ENCODE data around the gene SPOUT1. TPM values are rescaled to one million over a fixed set of nuclear protein-coding genes. Genes with fewer than 3 reads are reported as not detected.
A peak's percentile ranks its signal among the peaks of the same experiment; 100 is the strongest.

Gene SPOUT1
- total and polyA plus RNA-seq, 2 of the 13 experiments (the other 11 are each of a cell fraction or from before 2014, with no cell fraction given): 39.0 to 45.8 TPM

DNA sequence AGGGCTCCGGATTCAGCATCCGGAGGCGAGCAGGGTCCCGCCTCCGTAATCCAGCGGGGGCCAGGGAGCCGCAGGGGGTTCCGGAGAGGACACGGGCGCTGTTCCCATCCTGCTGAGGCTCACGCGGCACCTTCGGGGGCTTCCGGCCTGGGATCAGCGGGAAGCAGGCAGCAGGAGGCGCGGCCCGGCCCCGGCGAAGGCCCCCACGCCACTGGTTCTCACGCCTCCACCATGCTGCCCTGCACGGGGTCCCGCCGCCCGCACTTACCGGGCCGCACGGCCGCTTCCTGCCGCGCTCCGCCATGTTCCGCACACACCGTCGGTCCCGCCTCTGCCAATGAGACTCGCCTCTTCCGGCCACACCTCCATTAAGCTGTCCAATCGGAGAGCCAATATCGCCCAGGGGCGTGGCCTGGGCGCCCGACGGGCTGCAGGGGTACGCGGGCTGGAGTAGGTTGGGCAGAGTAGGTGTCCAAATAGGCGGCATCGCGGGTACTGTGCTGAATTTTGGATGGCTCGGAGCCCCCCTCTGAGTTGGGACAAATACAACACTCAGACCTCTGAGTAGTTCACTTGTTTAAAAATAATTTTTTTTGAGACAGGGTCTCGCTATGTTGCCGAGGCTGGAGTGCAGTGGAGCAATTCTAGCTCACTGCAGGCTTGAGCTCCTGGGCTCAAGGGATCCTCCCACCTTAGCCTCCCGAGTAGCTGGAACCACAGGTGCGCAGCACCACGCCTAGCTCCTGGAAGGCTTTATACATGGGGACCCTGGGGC is at the start of gene SPOUT1 (continued):
- no peak; the same call in 1 of the 2 replicates for TF ChIP-seq ZSCAN25 (CRISPR knock-in tag; IDR thresholded peaks at IDR 0.05)
- no peak for TF ChIP-seq ZNF567 (CRISPR knock-in tag; IDR thresholded peaks at IDR 0.05; ENCODE audit: borderline replicate concordance)
- peak; percentile 80; the same call in 1 of the 2 replicates for TF ChIP-seq ZNF547 (CRISPR knock-in tag; IDR thresholded peaks at IDR 0.05)
- TF ChIP-seq, protein P1, sequence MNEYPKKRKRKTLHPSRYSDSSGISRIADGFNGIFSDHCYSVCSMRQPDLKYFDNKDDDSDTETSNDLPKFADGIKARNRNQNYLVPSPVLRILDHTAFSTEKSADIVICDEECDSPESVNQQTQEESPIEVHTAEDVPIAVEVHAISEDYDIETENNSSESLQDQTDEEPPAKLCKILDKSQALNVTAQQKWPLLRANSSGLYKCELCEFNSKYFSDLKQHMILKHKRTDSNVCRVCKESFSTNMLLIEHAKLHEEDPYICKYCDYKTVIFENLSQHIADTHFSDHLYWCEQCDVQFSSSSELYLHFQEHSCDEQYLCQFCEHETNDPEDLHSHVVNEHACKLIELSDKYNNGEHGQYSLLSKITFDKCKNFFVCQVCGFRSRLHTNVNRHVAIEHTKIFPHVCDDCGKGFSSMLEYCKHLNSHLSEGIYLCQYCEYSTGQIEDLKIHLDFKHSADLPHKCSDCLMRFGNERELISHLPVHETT (CRISPR knock-in tag; conservative IDR thresholded peaks at IDR 0.05): no peak; the same call in 1 of the 2 replicates
- TF ChIP-seq, protein P2, sequence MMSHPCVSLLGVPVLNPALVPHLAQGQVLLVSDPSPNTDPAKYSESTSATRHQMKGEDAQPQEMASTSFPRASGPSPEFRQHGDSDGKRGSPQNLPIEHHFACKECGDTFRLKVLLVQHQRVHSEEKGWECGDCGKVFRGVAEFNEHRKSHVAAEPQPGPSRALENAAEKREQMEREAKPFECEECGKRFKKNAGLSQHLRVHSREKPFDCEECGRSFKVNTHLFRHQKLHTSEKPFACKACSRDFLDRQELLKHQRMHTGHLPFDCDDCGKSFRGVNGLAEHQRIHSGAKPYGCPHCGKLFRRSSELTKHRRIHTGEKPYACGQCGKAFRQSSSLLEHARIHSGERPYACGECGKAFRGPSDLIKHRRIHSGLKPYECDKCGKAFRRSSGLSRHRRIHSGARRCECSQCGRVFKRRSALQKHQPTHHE (CRISPR knock-in tag; IDR thresholded peaks at IDR 0.05; ENCODE audit: borderline replicate concordance): peak; percentile 49; the same call in 1 of the 2 replicates
- peak; percentile 74 for TF ChIP-seq CBX1 (IDR thresholded peaks at IDR 0.05; ENCODE audit: low read depth)
- TF ChIP-seq, protein P3, sequence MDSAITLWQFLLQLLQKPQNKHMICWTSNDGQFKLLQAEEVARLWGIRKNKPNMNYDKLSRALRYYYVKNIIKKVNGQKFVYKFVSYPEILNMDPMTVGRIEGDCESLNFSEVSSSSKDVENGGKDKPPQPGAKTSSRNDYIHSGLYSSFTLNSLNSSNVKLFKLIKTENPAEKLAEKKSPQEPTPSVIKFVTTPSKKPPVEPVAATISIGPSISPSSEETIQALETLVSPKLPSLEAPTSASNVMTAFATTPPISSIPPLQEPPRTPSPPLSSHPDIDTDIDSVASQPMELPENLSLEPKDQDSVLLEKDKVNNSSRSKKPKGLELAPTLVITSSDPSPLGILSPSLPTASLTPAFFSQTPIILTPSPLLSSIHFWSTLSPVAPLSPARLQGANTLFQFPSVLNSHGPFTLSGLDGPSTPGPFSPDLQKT (CRISPR knock-in tag; IDR thresholded peaks at IDR 0.05; ENCODE audit: borderline replicate concordance): no peak
- TF ChIP-seq USF2 (IDR thresholded peaks at IDR 0.05; ENCODE audit: low read depth, low read length): no peak
- no peak for TF ChIP-seq USF2 (CRISPR knock-in tag; IDR thresholded peaks at IDR 0.05; ENCODE audit: borderline replicate concordance)
- no peak for TF ChIP-seq HMGA1 (CRISPR knock-in tag; conservative IDR thresholded peaks at IDR 0.05)
- no peak for TF ChIP-seq CENPBD1 (CRISPR knock-in tag; IDR thresholded peaks at IDR 0.05; ENCODE audit: borderline replicate concordance, low read depth)
- peak; percentile 86 for TF ChIP-seq GATAD1 (CRISPR knock-in tag; IDR thresholded peaks at IDR 0.05)
- no peak for TF ChIP-seq TERF1 (CRISPR knock-in tag; IDR thresholded peaks at IDR 0.05)
- 0 out of 2 replicates have a peak, but pooled peaks have one; percentile 51 for TF ChIP-seq ZNF691 (CRISPR knock-in tag; IDR thresholded peaks at IDR 0.05; ENCODE audit: borderline replicate concordance, low read depth)
- peak; percentile 66; the same call in 1 of the 2 replicates for TF ChIP-seq ZNF580 (CRISPR knock-in tag; IDR thresholded peaks at IDR 0.05; ENCODE audit: borderline replicate concordance, low read depth)
- TF ChIP-seq FOXP1 (IDR thresholded peaks at IDR 0.05): no peak
- TF ChIP-seq FOXP1 (CRISPR knock-in tag; IDR thresholded peaks at IDR 0.05): no peak
- no peak for TF ChIP-seq ZNF530 (CRISPR knock-in tag; IDR thresholded peaks at IDR 0.05; ENCODE audit: low read depth)
